OCI-LY3 (cell line): ENCODE results near the gene SLC25A25.

Experiments
- CTCF ChIP-seq: fragments of 200-600, 300-600 bp; sonication (generic); IDR thresholded peaks from 2 replicates; pipeline ENCODE4 v1.5.1; 2014; ENCODE audit warnings: antibody characterized with exemption, low read length, low read depth
- EZH2phosphoT487 ChIP-seq: fragments of 200-600 bp; shearing (Covaris generic); IDR thresholded peaks from 2 replicates; pipeline ENCODE4 v1.6.1; 2018; ENCODE audit warnings: antibody characterized with exemption, mixed run types, low read depth

GRCh38 chr9:128105538-128106175 is 37.6 kb downstream of the SLC25A25 start:
- TF ChIP-seq CTCF (no peak), EZH2phosphoT487 (no peak)
